ENCODE results near the gene SLFN11. TPM values are rescaled to one million over a fixed set of nuclear protein-coding genes. Genes with fewer than 3 reads are reported as not detected.
"Not testable (repeated sequence)": the region's sequence is repeated elsewhere in the genome, so short reads cannot be mapped to it uniquely, and the experiment has no call there.

The SLFN11 gene
- total RNA-seq, 1 donor from 2014 or later, result 0.25 TPM

GRCh38 chr17:35404360-35404759 lies 30.9 kb upstream of the SLFN11 start:
- H3K4me3 ChIP-seq (ENCODE audit: insufficient read depth, low read depth, low read length), result no peak overlapping the region
- H3K27me3 ChIP-seq (ENCODE audit: insufficient read depth, low read length), result no peaks in the 10 kb centered on the region
- H3K27me3 Mint-ChIP-seq (ENCODE audit: low read depth, unreplicated experiment), result no peaks in the 10 kb centered on the region
- H3K4me2 ChIP-seq (ENCODE audit: low read length), result no peak overlapping the region
- H3K36me3 Mint-ChIP-seq (ENCODE audit: low read depth, unreplicated experiment), result peaks cover 23% of the 10 kb centered on the region
- H3K4me3 Mint-ChIP-seq (ENCODE audit: unreplicated experiment), result no peak overlapping the region
- DNase-seq (ENCODE audit: low read depth) (no peak), FAIRE-seq (no peak)
- no peak overlapping the region for H2AFZ ChIP-seq (ENCODE audit: low read depth, low read length)
- peaks cover 10% of the 10 kb centered on the region for H3K36me3 ChIP-seq (ENCODE audit: insufficient read depth, low read length)
- H3K4me1 ChIP-seq (ENCODE audit: insufficient read depth, low read length), result no peaks in the 10 kb centered on the region
- H4K20me1 ChIP-seq (ENCODE audit: insufficient read depth, low read length), result no peaks in the 10 kb centered on the region
- TF ChIP-seq EZH2 (IDR thresholded peaks at IDR 0.05; ENCODE audit: insufficient read depth, low read length), result no peak
- no peaks in the 10 kb centered on the region for H3K79me2 ChIP-seq (ENCODE audit: insufficient read depth, low read length)
- no peak overlapping the region for H3K9ac ChIP-seq (ENCODE audit: low read length)
- H3K27ac ChIP-seq (ENCODE audit: low read depth, low read length), result no peak overlapping the region
- H3K4me1 Mint-ChIP-seq (ENCODE audit: low read depth, unreplicated experiment), result no peaks in the 10 kb centered on the region
- peaks cover 6% of the 10 kb centered on the region for H3K9me3 Mint-ChIP-seq (ENCODE audit: unreplicated experiment)
- no peak overlapping the region for H3K27ac Mint-ChIP-seq (ENCODE audit: unreplicated experiment)
- no peaks in the 10 kb centered on the region for H3K9me3 ChIP-seq (ENCODE audit: insufficient read depth, low read depth, low read length)

GRCh38 chr17:35393783-35394182 lies 20.4 kb upstream of the SLFN11 start:
- H3K79me2 ChIP-seq (ENCODE audit: insufficient read depth, low read length); H3K9me3 Mint-ChIP-seq (ENCODE audit: unreplicated experiment); FAIRE-seq; H3K4me3 ChIP-seq (ENCODE audit: insufficient read depth, low read depth, low read length); DNase-seq (ENCODE audit: low read depth); H3K27ac ChIP-seq (ENCODE audit: low read depth, low read length); H3K9me3 ChIP-seq (ENCODE audit: insufficient read depth, low read depth, low read length); H3K4me1 Mint-ChIP-seq (ENCODE audit: low read depth, unreplicated experiment); H3K27ac Mint-ChIP-seq (ENCODE audit: unreplicated experiment); H3K36me3 ChIP-seq (ENCODE audit: insufficient read depth, low read length); H3K27me3 ChIP-seq (ENCODE audit: insufficient read depth, low read length); H3K9ac ChIP-seq (ENCODE audit: low read length); H3K27me3 Mint-ChIP-seq (ENCODE audit: low read depth, unreplicated experiment); H3K4me2 ChIP-seq (ENCODE audit: low read length); H3K36me3 Mint-ChIP-seq (ENCODE audit: low read depth, unreplicated experiment); H3K4me1 ChIP-seq (ENCODE audit: insufficient read depth, low read length); H4K20me1 ChIP-seq (ENCODE audit: insufficient read depth, low read length); H2AFZ ChIP-seq (ENCODE audit: low read depth, low read length); H3K4me3 Mint-ChIP-seq (ENCODE audit: unreplicated experiment): not testable (repeated sequence)

- no peak overlapping the region for H3K4me3 ChIP-seq (ENCODE audit: insufficient read depth, low read depth, low read length)
- no peaks in the 10 kb centered on the region for H3K9me3 ChIP-seq (ENCODE audit: insufficient read depth, low read depth, low read length)
- Mint-ChIP-seq H3K4me1 (ENCODE audit: low read depth, unreplicated experiment) (no peaks in the 10 kb centered on the region), H3K27ac (ENCODE audit: unreplicated experiment) (no peak overlapping the region), H3K9me3 (ENCODE audit: unreplicated experiment) (peaks cover 8% of the 10 kb centered on the region), H3K27me3 (ENCODE audit: low read depth, unreplicated experiment) (peaks cover 5% of the 10 kb centered on the region), H3K36me3 (ENCODE audit: low read depth, unreplicated experiment) (peaks cover 5% of the 10 kb centered on the region), H3K4me3 (ENCODE audit: unreplicated experiment) (no peak overlapping the region)
- no peak overlapping the region for H3K27ac ChIP-seq (ENCODE audit: low read depth, low read length)
- no peak for TF ChIP-seq CTCF (IDR thresholded peaks at IDR 0.05; ENCODE audit: insufficient read depth, low read depth, low read length)
- TF ChIP-seq EZH2 (IDR thresholded peaks at IDR 0.05; ENCODE audit: insufficient read depth, low read length), result no peak
- no peaks in the 10 kb centered on the region for H3K36me3 ChIP-seq (ENCODE audit: insufficient read depth, low read length)
- FAIRE-seq (no peak), DNase-seq (ENCODE audit: low read depth) (no peak)
- H4K20me1 ChIP-seq (ENCODE audit: insufficient read depth, low read length), result no peaks in the 10 kb centered on the region
- H3K79me2 ChIP-seq (ENCODE audit: insufficient read depth, low read length), result no peaks in the 10 kb centered on the region
- no peaks in the 10 kb centered on the region for H3K27me3 ChIP-seq (ENCODE audit: insufficient read depth, low read length)
- no peaks in the 10 kb centered on the region for H3K4me1 ChIP-seq (ENCODE audit: insufficient read depth, low read length)
- no peak overlapping the region for H3K4me2 ChIP-seq (ENCODE audit: low read length)
- no peak overlapping the region for H3K9ac ChIP-seq (ENCODE audit: low read length)
- no peak overlapping the region for H2AFZ ChIP-seq (ENCODE audit: low read depth, low read length)
Observed at GRCh38 chr17:35390663-35391062, 17.2 kb upstream of the SLFN11 start.

- Histone ChIP-seq H3K4me3 (ENCODE audit: insufficient read depth, low read depth, low read length) (no peak overlapping the region), H3K4me1 (ENCODE audit: insufficient read depth, low read length) (no peaks in the 10 kb centered on the region), H4K20me1 (ENCODE audit: insufficient read depth, low read length) (no peaks in the 10 kb centered on the region), H3K27ac (ENCODE audit: low read depth, low read length) (no peak overlapping the region), H3K36me3 (ENCODE audit: insufficient read depth, low read length) (no peaks in the 10 kb centered on the region), H3K4me2 (ENCODE audit: low read length) (no peak overlapping the region), H3K27me3 (ENCODE audit: insufficient read depth, low read length) (no peaks in the 10 kb centered on the region), H3K9me3 (ENCODE audit: insufficient read depth, low read depth, low read length) (no peaks in the 10 kb centered on the region), H2AFZ (ENCODE audit: low read depth, low read length) (no peak overlapping the region), H3K79me2 (ENCODE audit: insufficient read depth, low read length) (no peaks in the 10 kb centered on the region), H3K9ac (ENCODE audit: low read length) (no peak overlapping the region)
- H3K4me1 Mint-ChIP-seq (ENCODE audit: low read depth, unreplicated experiment), result no peaks in the 10 kb centered on the region
- H3K4me3 Mint-ChIP-seq (ENCODE audit: unreplicated experiment), result no peak overlapping the region
- H3K27me3 Mint-ChIP-seq (ENCODE audit: low read depth, unreplicated experiment), result peaks cover 5% of the 10 kb centered on the region
- DNase-seq (ENCODE audit: low read depth) (no peak), FAIRE-seq (no peak)
- no peak overlapping the region for H3K27ac Mint-ChIP-seq (ENCODE audit: unreplicated experiment)
- no peak for TF ChIP-seq EZH2 (IDR thresholded peaks at IDR 0.05; ENCODE audit: insufficient read depth, low read length)
- TF ChIP-seq CTCF (IDR thresholded peaks at IDR 0.05; ENCODE audit: insufficient read depth, low read depth, low read length), result no peak
- H3K36me3 Mint-ChIP-seq (ENCODE audit: low read depth, unreplicated experiment), result peaks cover 4% of the 10 kb centered on the region
- peaks cover 8% of the 10 kb centered on the region for H3K9me3 Mint-ChIP-seq (ENCODE audit: unreplicated experiment)
Observed at GRCh38 chr17:35390156-35390555, 16.7 kb upstream of the SLFN11 start.

All from astrocyte (in vitro differentiated cells and primary cell).